Transverse colon (tissue), 4 donors: ENCODE data around the gene FER1L5. TPM values are rescaled to one million over a fixed set of nuclear protein-coding genes. Genes with fewer than 3 reads are reported as not detected.

Experiments
- DNase-seq: peaks from one replicate; pipeline ENCODE4 v3.0.0-alpha.2; 2019
- H3K27ac ChIP-seq, 4 donors: fragments of 200-600 bp; sonication (generic); 2 replicates each; pipeline ENCODE4 v1.5.1; 2016 to 2018; ENCODE audit warnings: inconsistent platforms in 4 of 4
- H3K27me3 ChIP-seq: fragments of 200-600 bp; sonication (generic); 2 replicates; pipeline ENCODE4 v1.5.1; 2017; ENCODE audit warnings: inconsistent platforms
- H3K36me3 ChIP-seq, 4 donors: fragments of 200-600 bp; sonication (generic); 2 replicates each; pipeline ENCODE4 v1.5.1; 2017 to 2019; ENCODE audit warnings: inconsistent platforms in 4 of 4
- H3K4me1 ChIP-seq, 4 donors: fragments of 200-600 bp; sonication (generic); 2 replicates each; pipeline ENCODE4 v1.5.1; 2017 to 2020; ENCODE audit warnings: inconsistent platforms in 4 of 4
- H3K4me3 ChIP-seq, 4 donors: fragments of 200-600 bp; sonication (generic); 1 replicate in 1 of 4; 2 replicates in 3 of 4; pipeline versions ENCODE4 v1.5.1 to v1.6.1; 2017 to 2019; ENCODE audit warnings: inconsistent platforms in 4 of 4
- H3K9me3 ChIP-seq, 2 donors: fragments of 200-600 bp; sonication (generic); 2 replicates each; pipeline ENCODE4 v1.5.1; 2017 to 2019; ENCODE audit warnings: inconsistent platforms in 2 of 2
- EP300 ChIP-seq: sonication (generic); formaldehyde crosslinking; IDR thresholded peaks from one replicate; pipeline ENCODE4 v1.6.1; 2017; ENCODE audit warnings: antibody characterized with exemption, low read depth
- POLR2A ChIP-seq: fragments of 450-650 bp; IDR thresholded peaks from one replicate; pipeline ENCODE4 v1.6.1; 2016; ENCODE audit warnings: antibody characterized with exemption, mild to moderate bottlenecking, moderate library complexity
- POLR2AphosphoS5 ChIP-seq, 3 donors: sonication (generic); formaldehyde crosslinking; IDR thresholded peaks; one replicate each; pipeline ENCODE4 v1.6.1; 2016; ENCODE audit warnings: antibody characterized with exemption in 3 of 3
- WGBS, 2 donors: methylation state at CpG; one replicate each; pipeline ENCODE4 v1.1.5; 2018; ENCODE audit warnings: low coverage in 1 of 2; 5-methylcytosine and 5-hydroxymethylcytosine counted together
- in situ Hi-C, 4 donors: fragments of 200-750 bp; cut with MboI; loops; one replicate each; pipeline versions ENCODE4 v1.15.0 to v1.15.1; 2017; ENCODE audit warnings: low sequenced_read_pairs in 3 of 4, low pct_ligation_motif_present in 1 of 4, low pct_unique_long_range_greater_than_20kb in 1 of 4
- intact Hi-C: fragments of 100-400 bp; cut with DNase I; formaldehyde crosslinking; loops from one replicate; pipeline ENCODE4 v1.15.1; 2023; ENCODE audit warnings: low total_unique reads
- total RNA-seq, 4 donors: library from RNA; depleted of rRNA; stranded (reverse); fragments of >200 nt; gene quantifications; one replicate each; pipeline ENCODE4 v1.1.0, GENCODE V29; 2016
- TF ChIP-seq, protein P1 (sequence below), 5 experiments: fragments of 200-600 bp in 3 of 5; fragments of 450-650 bp in 2 of 5; sonication (generic) in 3 of 5; IDR thresholded peaks; 1 replicate in 2 of 5; 2 replicates in 3 of 5; pipeline ENCODE4 v1.5.1; 2016 to 2017; ENCODE audit warnings: antibody characterized with exemption in 5 of 5, inconsistent platforms in 3 of 5, mild to moderate bottlenecking in 2 of 5, moderate library complexity in 1 of 5

Gene FER1L5
- total RNA-seq, 4 donors from 2014 or later: not detected

DNA sequence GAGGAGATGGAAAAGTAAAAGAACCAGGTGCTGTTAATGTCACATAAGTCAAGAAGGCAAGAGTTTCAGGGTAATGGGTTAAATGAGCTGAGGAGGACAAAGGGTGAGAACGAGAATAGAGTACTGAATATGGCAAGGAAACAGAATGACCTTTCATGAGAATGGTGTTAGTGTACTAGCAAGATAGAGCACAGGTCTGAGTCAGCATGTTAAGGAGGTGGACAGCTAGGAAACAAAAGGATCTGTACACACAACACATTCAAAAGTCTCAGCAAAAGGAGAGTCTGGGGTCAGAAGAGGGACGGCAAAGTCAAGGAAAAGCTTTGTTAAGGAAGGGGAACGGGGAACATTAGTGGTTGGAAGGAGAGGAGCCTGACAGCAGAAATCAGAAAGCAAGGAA lies 68.4 kb downstream of the FER1L5 start:
- WGBS, 2 donors: 93 to 96% methylated on average over 3 of the region's 3 CpGs
- Histone ChIP-seq H3K36me3 (peaks cover 0 to 47% (median 22%) of the 10 kb centered on the region in 4 donors), H3K27me3 (no peaks in the 10 kb centered on the region), H3K9me3 (no peaks in the 10 kb centered on the region), H3K4me1 (peaks cover 0 to 18% (median 3%) of the 10 kb centered on the region in 4 donors), H3K27ac (no peak overlapping the region), H3K4me3 (no peak overlapping the region)
- TF ChIP-seq POLR2A: no peak
- TF ChIP-seq, protein P1, sequence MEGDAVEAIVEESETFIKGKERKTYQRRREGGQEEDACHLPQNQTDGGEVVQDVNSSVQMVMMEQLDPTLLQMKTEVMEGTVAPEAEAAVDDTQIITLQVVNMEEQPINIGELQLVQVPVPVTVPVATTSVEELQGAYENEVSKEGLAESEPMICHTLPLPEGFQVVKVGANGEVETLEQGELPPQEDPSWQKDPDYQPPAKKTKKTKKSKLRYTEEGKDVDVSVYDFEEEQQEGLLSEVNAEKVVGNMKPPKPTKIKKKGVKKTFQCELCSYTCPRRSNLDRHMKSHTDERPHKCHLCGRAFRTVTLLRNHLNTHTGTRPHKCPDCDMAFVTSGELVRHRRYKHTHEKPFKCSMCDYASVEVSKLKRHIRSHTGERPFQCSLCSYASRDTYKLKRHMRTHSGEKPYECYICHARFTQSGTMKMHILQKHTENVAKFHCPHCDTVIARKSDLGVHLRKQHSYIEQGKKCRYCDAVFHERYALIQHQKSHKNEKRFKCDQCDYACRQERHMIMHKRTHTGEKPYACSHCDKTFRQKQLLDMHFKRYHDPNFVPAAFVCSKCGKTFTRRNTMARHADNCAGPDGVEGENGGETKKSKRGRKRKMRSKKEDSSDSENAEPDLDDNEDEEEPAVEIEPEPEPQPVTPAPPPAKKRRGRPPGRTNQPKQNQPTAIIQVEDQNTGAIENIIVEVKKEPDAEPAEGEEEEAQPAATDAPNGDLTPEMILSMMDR (IDR thresholded peaks at IDR 0.05): no peak
- no peak for TF ChIP-seq EP300
- no peak for TF ChIP-seq POLR2AphosphoS5 (IDR thresholded peaks at IDR 0.05)
- in situ Hi-C loops (no loop called here), intact Hi-C loops (no loop called here)
- DNase-seq: no peak

GRCh38 chr2:96715658-96716057 lies 73.1 kb downstream of the FER1L5 start:
- no peaks in the 10 kb centered on the region for H3K9me3 ChIP-seq
- no peak overlapping the region for H3K4me3 ChIP-seq
- intact Hi-C loops: no loop called here
- H3K27me3 ChIP-seq: no peaks in the 10 kb centered on the region
- peaks cover 0 to 12% (median 4%) of the 10 kb centered on the region in 4 donors for H3K36me3 ChIP-seq
- no peak for DNase-seq
- 70 to 78% methylated on average over 5 of the region's 5 CpGs for WGBS, 2 donors
- H3K4me1 ChIP-seq: peaks cover 0 to 18% (median 3%) of the 10 kb centered on the region in 4 donors
- H3K27ac ChIP-seq: peak overlapping the region in 1 of 4 donors; percentile 74
- TF ChIP-seq EP300 (no peak), POLR2AphosphoS5 (IDR thresholded peaks at IDR 0.05) (no peak), POLR2A (no peak)
- TF ChIP-seq, protein P1 (IDR thresholded peaks at IDR 0.05): no peak
- in situ Hi-C loops: no loop called here

- TF ChIP-seq POLR2A (no peak), POLR2AphosphoS5 (IDR thresholded peaks at IDR 0.05) (no peak), EP300 (no peak)
- TF ChIP-seq, protein P1 (IDR thresholded peaks at IDR 0.05): no peak
- no peak overlapping the region for H3K4me3 ChIP-seq
These were observed 73.8 kb downstream of the FER1L5 start for GRCh38 chr2:96716388-96716787.

GRCh38 chr2:96726131-96726530 lies 83.6 kb downstream of the FER1L5 start:
- Histone ChIP-seq H3K27me3 (no peaks in the 10 kb centered on the region), H3K4me1 (no peaks in the 10 kb centered on the region), H3K36me3 (peaks cover 0 to 37% (median 18%) of the 10 kb centered on the region in 4 donors), H3K9me3 (no peaks in the 10 kb centered on the region), H3K4me3 (no peak overlapping the region), H3K27ac (no peak overlapping the region)
- whole genome bisulfite sequencing, 2 donors: 82 to 84% methylated on average over 4 of the region's 4 CpGs
- intact Hi-C loops: no loop called here
- in situ Hi-C loops: no loop called here
- no peak for DNase-seq
- TF ChIP-seq EP300: no peak
- no peak for TF ChIP-seq POLR2A

More at GRCh38 chr2:96716388-96716787, 73.8 kb downstream of the FER1L5 start:
- H3K36me3 ChIP-seq: peaks cover 0 to 5% (median 1%) of the 10 kb centered on the region in 4 donors
- no peaks in the 10 kb centered on the region for H3K27me3 ChIP-seq
- H3K27ac ChIP-seq: no peak overlapping the region
- intact Hi-C loops (no loop called here), in situ Hi-C loops (no loop called here)
- no peaks in the 10 kb centered on the region for H3K9me3 ChIP-seq
- peaks cover 0 to 18% (median 3%) of the 10 kb centered on the region in 4 donors for H3K4me1 ChIP-seq
- DNase-seq: no peak

GRCh38 chr2:96727431-96727830 lies 84.9 kb downstream of the FER1L5 start:
- Histone ChIP-seq H3K27ac (no peak overlapping the region), H3K36me3 (peaks cover 0 to 48% (median 23%) of the 10 kb centered on the region in 4 donors), H3K4me1 (no peaks in the 10 kb centered on the region), H3K27me3 (no peaks in the 10 kb centered on the region), H3K9me3 (no peaks in the 10 kb centered on the region), H3K4me3 (no peak overlapping the region)
- intact Hi-C loops: no loop called here
- WGBS, 2 donors: 88 to 91% methylated on average over 5 of the region's 5 CpGs
- in situ Hi-C loops: no loop called here
- TF ChIP-seq EP300 (no peak), POLR2AphosphoS5 (IDR thresholded peaks at IDR 0.05) (no peak), POLR2A (no peak)
- TF ChIP-seq, protein P1 (IDR thresholded peaks at IDR 0.05): no peak
- no peak for DNase-seq
